HCT116 (cell line): Measurements from ENCODE around the gene MIPEP. TPM values are rescaled to one million over a fixed set of nuclear protein-coding genes. Genes with fewer than 3 reads are reported as not detected.

Experiments used
- ATAC-seq: fragments of 200-7000 bp; cut with Tn5 transposase; 2 replicates; pipeline ENCODE4 v1.9.1; 2020; ENCODE audit warnings: mild to moderate bottlenecking, moderate library complexity
- BruUV-seq: library from RNA; stranded (reverse); fragments of 400-500 nt; replicated peaks from 2 replicates; lab custom pipeline; 2021; lab: Mats Ljungman, UMichigan
- CTCF ChIA-PET: fragments of 300-600 bp; sonication (Branson Sonifier 250); formaldehyde crosslinking; loops from one replicate; lab custom pipeline; 2021; ENCODE audit warnings: antibody characterized with exemption; lab: Charles Lee
- POLR2A ChIA-PET: fragments of 300-600, 350-600 bp; sonication (Branson Sonifier 250); formaldehyde crosslinking; loops from one replicate; lab custom pipeline; 2021; ENCODE audit warnings: antibody characterized with exemption; lab: Charles Lee
- RAD21 ChIA-PET, 2 experiments: fragments of 300-600 bp; sonication (Branson Sonifier 250); formaldehyde crosslinking; loops; one replicate each; lab custom pipeline; 2023; ENCODE audit warnings: low total read pairs in 2 of 2; ENCODE audit not compliant: uncharacterized antibody in 2 of 2, unreplicated experiment in 2 of 2, low non-redundant PET in 1 of 2; lab: Charles Lee
- DNase-seq: peaks from one replicate; pipeline ENCODE4 v3.0.0-alpha.2; 2010; ENCODE audit warnings: low read depth, low spot score
- H2AFZ ChIP-seq: fragments of 200-600 bp; shearing (Covaris generic), sonication (generic); 2 replicates; pipeline ENCODE4 v1.6.1; 2017; ENCODE audit warnings: low read depth, mixed run types, mixed read lengths, antibody characterized with exemption, low read length; ENCODE audit not compliant: poor library complexity, severe bottlenecking
- H3K27ac ChIP-seq: 2 replicates; pipeline ENCODE4 v1.5.1; 2012; ENCODE audit warnings: low read depth, low read length
- H3K27me3 ChIP-seq: fragments of 200-600 bp; sonication (generic); 2 replicates; pipeline ENCODE4 v1.6.1; 2016; ENCODE audit warnings: mixed run types, low read length, mixed read lengths; ENCODE audit not compliant: insufficient read depth
- H3K36me3 ChIP-seq, 2 experiments: fragments of 200-500 bp in 1 of 2; fragments of 200-600 bp in 1 of 2; sonication (Bioruptor generic) in 1 of 2; sonication (generic) in 1 of 2; 2 replicates each; pipeline versions ENCODE4 v1.5.1 to v1.6.1; 2014 to 2016; ENCODE audit warnings: low read length in 2 of 2, inconsistent platforms in 1 of 2, mixed read lengths in 1 of 2, mixed run types in 1 of 2; ENCODE audit not compliant: insufficient read depth in 2 of 2, control insufficient read depth in 1 of 2
- H3K4me1 ChIP-seq, 2 experiments: fragments of 200-600 bp in 1 of 2; sonication (generic) in 1 of 2; 2 replicates each; pipeline versions ENCODE4 v1.5.1 to v1.6.1; 2012 to 2017; ENCODE audit warnings: low read length in 2 of 2, inconsistent platforms in 1 of 2, mild to moderate bottlenecking in 1 of 2, mixed read lengths in 1 of 2, mixed run types in 1 of 2, moderate library complexity in 1 of 2; ENCODE audit not compliant: insufficient read depth in 2 of 2, control insufficient read depth in 1 of 2
- H3K4me2 ChIP-seq: fragments of 200-600 bp; sonication (generic); 2 replicates; pipeline ENCODE4 v1.6.1; 2017; ENCODE audit warnings: mixed run types, low read length, mixed read lengths
- H3K4me3 ChIP-seq, 2 experiments: fragments of 200-600 bp in 1 of 2; sonication (generic) in 1 of 2; replicated peaks in 1 of 2; 2 replicates each; pipeline ENCODE4 v1.5.1; 2011 to 2016; ENCODE audit warnings: low read length in 2 of 2, control low read depth in 1 of 2, low read depth in 1 of 2, mild to moderate bottlenecking in 1 of 2, mixed read lengths in 1 of 2, mixed run types in 1 of 2
- H3K79me2 ChIP-seq: fragments of 200-600 bp; sonication (generic); 2 replicates; pipeline ENCODE4 v1.6.1; 2017; ENCODE audit warnings: mild to moderate bottlenecking, mixed run types, low read length, moderate library complexity, mixed read lengths; ENCODE audit not compliant: insufficient read depth
- H3K9ac ChIP-seq: fragments of 200-600 bp; sonication (generic); 2 replicates; pipeline ENCODE4 v1.6.1; 2016; ENCODE audit warnings: low read length, mixed read lengths
- H3K9me2 ChIP-seq: fragments of 200-600 bp; sonication (generic), shearing (Covaris generic); 2 replicates; pipeline ENCODE4 v1.6.1; 2017; ENCODE audit warnings: mixed run types, mild to moderate bottlenecking, moderate library complexity; ENCODE audit not compliant: insufficient read depth
- H3K9me3 ChIP-seq, 2 experiments: fragments of 200-500 bp in 1 of 2; fragments of 200-600 bp in 1 of 2; sonication (Bioruptor generic) in 1 of 2; sonication (generic) in 1 of 2; 2 replicates each; pipeline ENCODE4 v1.6.1; 2014 to 2017; ENCODE audit warnings: low read length in 2 of 2, mixed read lengths in 2 of 2, inconsistent platforms in 1 of 2, low read depth in 1 of 2, mild to moderate bottlenecking in 1 of 2, mixed run types in 1 of 2, moderate library complexity in 1 of 2; ENCODE audit not compliant: control insufficient read depth in 1 of 2, insufficient read depth in 1 of 2
- H4K20me1 ChIP-seq: fragments of 200-600 bp; sonication (generic), shearing (Covaris generic); 2 replicates; pipeline ENCODE4 v1.6.1; 2017; ENCODE audit warnings: mixed run types, mild to moderate bottlenecking, moderate library complexity; ENCODE audit not compliant: insufficient read depth
- CBX3 ChIP-seq: IDR thresholded peaks from 2 replicates; pipeline ENCODE4 v1.6.1; 2012; ENCODE audit warnings: low read depth
- CTCF ChIP-seq, 3 experiments: fragments of 200-600 bp in 1 of 3; sonication (generic) in 1 of 3; IDR thresholded peaks in 2 of 3; conservative IDR thresholded peaks in 1 of 3; 2 replicates each; pipeline ENCODE4 v1.5.1; 2012 to 2017; ENCODE audit warnings: low read depth in 2 of 3, low read length in 2 of 3, antibody characterized with exemption in 1 of 3, borderline replicate concordance in 1 of 3, control low read depth in 1 of 3, mild to moderate bottlenecking in 1 of 3, mixed read lengths in 1 of 3, mixed run types in 1 of 3, moderate library complexity in 1 of 3; ENCODE audit not compliant: insufficient read depth in 1 of 3
- ELF1 ChIP-seq: IDR thresholded peaks from 2 replicates; pipeline ENCODE4 v1.6.1; 2012; ENCODE audit warnings: low read depth, borderline replicate concordance
- EZH2 ChIP-seq: fragments of 200-600 bp; sonication (generic); IDR thresholded peaks from 2 replicates; pipeline ENCODE4 v1.6.1; 2017; ENCODE audit warnings: antibody characterized with exemption, mixed run types
- EZH2phosphoT487 ChIP-seq: fragments of 200-600 bp; IDR thresholded peaks from 2 replicates; pipeline ENCODE4 v1.6.1; 2018; ENCODE audit warnings: antibody characterized with exemption, borderline replicate concordance
- FOSL1 ChIP-seq: IDR thresholded peaks from 2 replicates; pipeline ENCODE4 v1.6.1; 2012; ENCODE audit warnings: low read depth
- POLR2A ChIP-seq: IDR thresholded peaks from 2 replicates; pipeline ENCODE4 v1.7.0; 2011; ENCODE audit warnings: borderline replicate concordance; ENCODE audit not compliant: insufficient read depth, insufficient read length; ENCODE audit errors: extremely low read depth
- POLR2AphosphoS5 ChIP-seq: IDR thresholded peaks from 2 replicates; pipeline ENCODE4 v1.6.1; 2011; ENCODE audit warnings: mild to moderate bottlenecking, low read depth, low read length, moderate library complexity
- RAD21 ChIP-seq: IDR thresholded peaks from 2 replicates; pipeline ENCODE4 v1.6.1; 2012; ENCODE audit warnings: low read depth, mild to moderate bottlenecking
- SIN3A ChIP-seq: IDR thresholded peaks from 2 replicates; pipeline ENCODE4 v1.6.1; 2012; ENCODE audit warnings: low read depth
- SP1 ChIP-seq: IDR thresholded peaks from 2 replicates; pipeline ENCODE4 v1.6.1; 2012; ENCODE audit warnings: low read depth
- SRF ChIP-seq: IDR thresholded peaks from 2 replicates; pipeline ENCODE4 v1.6.1; 2012; ENCODE audit warnings: low read depth
- TCF7L2 ChIP-seq: IDR thresholded peaks from 2 replicates; pipeline ENCODE4 v1.7.0; 2011; ENCODE audit warnings: borderline replicate concordance, inconsistent platforms; ENCODE audit not compliant: insufficient read depth, insufficient read length; ENCODE audit errors: extremely low read depth
- YY1 ChIP-seq: IDR thresholded peaks from 2 replicates; pipeline ENCODE4 v1.6.1; 2011; ENCODE audit warnings: low read length, low read depth, moderate library complexity, mild to moderate bottlenecking; ENCODE audit not compliant: insufficient replicate concordance; ENCODE audit errors: extremely low read depth
- ZBTB33 ChIP-seq: IDR thresholded peaks from 2 replicates; pipeline ENCODE4 v1.6.1; 2011; ENCODE audit warnings: mild to moderate bottlenecking, low read length, moderate library complexity; ENCODE audit not compliant: insufficient replicate concordance; ENCODE audit errors: extremely low read depth
- ZFX ChIP-seq: fragments of 450-650 bp; IDR thresholded peaks from 2 replicates; pipeline ENCODE4 v1.6.1; 2017
- ZNF274 ChIP-seq: fragments of 200-500 bp; sonication (Bioruptor generic); IDR thresholded peaks from 2 replicates; pipeline ENCODE4 v1.6.1; 2014; ENCODE audit warnings: mild to moderate bottlenecking, low read depth, low read length, inconsistent platforms
- intact Hi-C: fragments of 100-400 bp; cut with micrococcal nuclease; formaldehyde crosslinking; loops from 2 replicates; pipeline ENCODE4 v1.10.0; 2022
- total RNA-seq: library from RNA; stranded (reverse); gene quantifications from one replicate; pipeline ENCODE4 v1.2.1, GENCODE V29; 2021; ENCODE audit not compliant: unreplicated experiment
- TF ChIP-seq, protein P1 (sequence below): IDR thresholded peaks from 2 replicates; pipeline ENCODE4 v1.6.1; 2012; ENCODE audit warnings: low read depth
- TF ChIP-seq, protein P2 (sequence below): IDR thresholded peaks from 2 replicates; pipeline ENCODE4 v1.6.1; 2012
- TF ChIP-seq, protein P3 (sequence below): IDR thresholded peaks from 2 replicates; pipeline ENCODE4 v1.6.1; 2012

MIPEP gene
- total RNA-seq, 1 experiment from 2014 or later, result 33.3 TPM

DNA sequence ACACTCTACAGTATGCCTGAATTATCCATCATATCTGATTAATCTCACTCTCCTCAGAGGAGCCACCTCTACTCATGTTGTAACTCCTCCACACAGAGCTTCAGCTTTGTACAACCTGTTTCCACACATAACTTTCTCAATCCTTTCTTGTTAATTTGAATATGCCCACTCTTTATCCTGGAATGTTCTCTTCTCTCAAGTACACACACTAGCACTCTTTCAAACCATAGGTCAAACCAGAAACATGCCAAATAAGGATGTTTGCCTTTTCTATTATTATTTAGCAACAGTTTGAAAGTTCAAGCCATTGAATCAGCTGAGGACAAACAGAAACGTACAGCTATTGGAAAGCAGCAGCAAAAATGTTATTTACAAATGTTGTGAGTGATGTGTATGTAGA, 110.3 kb downstream of the MIPEP start:
- no peaks in the 10 kb centered on the region for H3K27me3 ChIP-seq
- no peak overlapping the region for H2AFZ ChIP-seq
- ChIA-PET POLR2A (no interaction called here), RAD21 (no interaction called here), CTCF (no interaction called here)
- H3K9me2 ChIP-seq, result no peaks in the 10 kb centered on the region
- no peaks in the 10 kb centered on the region for H3K36me3 ChIP-seq
- no TSS peak for BruUV-seq
- H3K9me3 ChIP-seq, result no peaks in the 10 kb centered on the region
- no peak overlapping the region for H3K9ac ChIP-seq
- no peaks in the 10 kb centered on the region for H4K20me1 ChIP-seq
- ATAC-seq, result no peak
- no peak for DNase-seq
- no peak overlapping the region for H3K27ac ChIP-seq
- no peaks in the 10 kb centered on the region for H3K79me2 ChIP-seq
- intact Hi-C loops, result no loop called here
- no peak overlapping the region for H3K4me2 ChIP-seq
- H3K4me1 ChIP-seq, result no peaks in the 10 kb centered on the region
- no peak overlapping the region for H3K4me3 ChIP-seq
- no peak for TF ChIP-seq SIN3A
- TF ChIP-seq TCF7L2, result no peak
- TF ChIP-seq CTCF (IDR thresholded peaks at IDR 0.05 in 2 of 3, conservative IDR thresholded peaks at IDR 0.05 in 1 of 3; ENCODE audit: borderline replicate concordance in 1 of 3, insufficient read depth in 1 of 3, low read depth in 2 of 3, low read length in 2 of 3), result no peak
- TF ChIP-seq POLR2A, result no peak
- no peak for TF ChIP-seq ZBTB33
- TF ChIP-seq ZFX, result no peak
- no peak for TF ChIP-seq FOSL1
- no peak for TF ChIP-seq SP1
- TF ChIP-seq, protein P1, sequence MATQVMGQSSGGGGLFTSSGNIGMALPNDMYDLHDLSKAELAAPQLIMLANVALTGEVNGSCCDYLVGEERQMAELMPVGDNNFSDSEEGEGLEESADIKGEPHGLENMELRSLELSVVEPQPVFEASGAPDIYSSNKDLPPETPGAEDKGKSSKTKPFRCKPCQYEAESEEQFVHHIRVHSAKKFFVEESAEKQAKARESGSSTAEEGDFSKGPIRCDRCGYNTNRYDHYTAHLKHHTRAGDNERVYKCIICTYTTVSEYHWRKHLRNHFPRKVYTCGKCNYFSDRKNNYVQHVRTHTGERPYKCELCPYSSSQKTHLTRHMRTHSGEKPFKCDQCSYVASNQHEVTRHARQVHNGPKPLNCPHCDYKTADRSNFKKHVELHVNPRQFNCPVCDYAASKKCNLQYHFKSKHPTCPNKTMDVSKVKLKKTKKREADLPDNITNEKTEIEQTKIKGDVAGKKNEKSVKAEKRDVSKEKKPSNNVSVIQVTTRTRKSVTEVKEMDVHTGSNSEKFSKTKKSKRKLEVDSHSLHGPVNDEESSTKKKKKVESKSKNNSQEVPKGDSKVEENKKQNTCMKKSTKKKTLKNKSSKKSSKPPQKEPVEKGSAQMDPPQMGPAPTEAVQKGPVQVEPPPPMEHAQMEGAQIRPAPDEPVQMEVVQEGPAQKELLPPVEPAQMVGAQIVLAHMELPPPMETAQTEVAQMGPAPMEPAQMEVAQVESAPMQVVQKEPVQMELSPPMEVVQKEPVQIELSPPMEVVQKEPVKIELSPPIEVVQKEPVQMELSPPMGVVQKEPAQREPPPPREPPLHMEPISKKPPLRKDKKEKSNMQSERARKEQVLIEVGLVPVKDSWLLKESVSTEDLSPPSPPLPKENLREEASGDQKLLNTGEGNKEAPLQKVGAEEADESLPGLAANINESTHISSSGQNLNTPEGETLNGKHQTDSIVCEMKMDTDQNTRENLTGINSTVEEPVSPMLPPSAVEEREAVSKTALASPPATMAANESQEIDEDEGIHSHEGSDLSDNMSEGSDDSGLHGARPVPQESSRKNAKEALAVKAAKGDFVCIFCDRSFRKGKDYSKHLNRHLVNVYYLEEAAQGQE, result no peak
- TF ChIP-seq POLR2AphosphoS5, result no peak
- no peak for TF ChIP-seq RAD21
- TF ChIP-seq SRF, result no peak
- no peak for TF ChIP-seq ZNF274
- TF ChIP-seq CBX3, result no peak
- no peak for TF ChIP-seq ELF1
- no peak for TF ChIP-seq EZH2
- TF ChIP-seq, protein P2, sequence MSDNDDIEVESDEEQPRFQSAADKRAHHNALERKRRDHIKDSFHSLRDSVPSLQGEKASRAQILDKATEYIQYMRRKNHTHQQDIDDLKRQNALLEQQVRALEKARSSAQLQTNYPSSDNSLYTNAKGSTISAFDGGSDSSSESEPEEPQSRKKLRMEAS, result no peak
- no peak for TF ChIP-seq YY1
- TF ChIP-seq, protein P3, sequence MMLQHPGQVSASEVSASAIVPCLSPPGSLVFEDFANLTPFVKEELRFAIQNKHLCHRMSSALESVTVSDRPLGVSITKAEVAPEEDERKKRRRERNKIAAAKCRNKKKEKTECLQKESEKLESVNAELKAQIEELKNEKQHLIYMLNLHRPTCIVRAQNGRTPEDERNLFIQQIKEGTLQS, result no peak
- TF ChIP-seq EZH2phosphoT487, result no peak
